ENCODE results near the gene GGT1.
"Not testable (repeated sequence)": the region's sequence is repeated elsewhere in the genome, so short reads cannot be mapped to it uniquely, and the experiment has no call there.

GGT1 gene

GRCh38 chr22:24642307-24642706, 39.3 kb downstream of the GGT1 start:
- not testable (repeated sequence) for DNase-seq

GRCh38 chr22:24644409-24644808, 41.4 kb downstream of the GGT1 start:
- not testable (repeated sequence) for DNase-seq

- not testable (repeated sequence) for DNase-seq
Measured at GRCh38 chr22:24645408-24646399, 42.7 kb downstream of the GGT1 start.

- DNase-seq: not testable (repeated sequence)
Measured at GRCh38 chr22:24646756-24647155, 43.8 kb downstream of the GGT1 start.

- DNase-seq: not testable (repeated sequence)
Measured at GRCh38 chr22:24649371-24649770, 46.4 kb downstream of the GGT1 start.

- not testable (repeated sequence) for DNase-seq
Measured at GRCh38 chr22:24650884-24651283, 47.9 kb downstream of the GGT1 start.

- DNase-seq: not testable (repeated sequence)
Measured at GRCh38 chr22:24665395-24665794, 62.4 kb downstream of the GGT1 start.

GRCh38 chr22:24667904-24668303, 64.9 kb downstream of the GGT1 start:
- DNase-seq: not testable (repeated sequence)

- not testable (repeated sequence) for DNase-seq
Measured at GRCh38 chr22:24672532-24672931, 69.5 kb downstream of the GGT1 start.

All from fibroblast of skin of back (primary cell).